ENCODE data around the gene HNF1B.

GRCh38 chr17:37691807-37692206 is 53.1 kb downstream of the HNF1B start:
- TF ChIP-seq, protein P1, sequence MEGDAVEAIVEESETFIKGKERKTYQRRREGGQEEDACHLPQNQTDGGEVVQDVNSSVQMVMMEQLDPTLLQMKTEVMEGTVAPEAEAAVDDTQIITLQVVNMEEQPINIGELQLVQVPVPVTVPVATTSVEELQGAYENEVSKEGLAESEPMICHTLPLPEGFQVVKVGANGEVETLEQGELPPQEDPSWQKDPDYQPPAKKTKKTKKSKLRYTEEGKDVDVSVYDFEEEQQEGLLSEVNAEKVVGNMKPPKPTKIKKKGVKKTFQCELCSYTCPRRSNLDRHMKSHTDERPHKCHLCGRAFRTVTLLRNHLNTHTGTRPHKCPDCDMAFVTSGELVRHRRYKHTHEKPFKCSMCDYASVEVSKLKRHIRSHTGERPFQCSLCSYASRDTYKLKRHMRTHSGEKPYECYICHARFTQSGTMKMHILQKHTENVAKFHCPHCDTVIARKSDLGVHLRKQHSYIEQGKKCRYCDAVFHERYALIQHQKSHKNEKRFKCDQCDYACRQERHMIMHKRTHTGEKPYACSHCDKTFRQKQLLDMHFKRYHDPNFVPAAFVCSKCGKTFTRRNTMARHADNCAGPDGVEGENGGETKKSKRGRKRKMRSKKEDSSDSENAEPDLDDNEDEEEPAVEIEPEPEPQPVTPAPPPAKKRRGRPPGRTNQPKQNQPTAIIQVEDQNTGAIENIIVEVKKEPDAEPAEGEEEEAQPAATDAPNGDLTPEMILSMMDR (IDR thresholded peaks at IDR 0.05 in 4 of 5, conservative IDR thresholded peaks at IDR 0.05 in 1 of 5) = no peak
- no peak for TF ChIP-seq POLR2A (IDR thresholded peaks at IDR 0.05)

Measured in gastrocnemius medialis (tissue), 4 donors.